HG03442 (cell line): ENCODE measurements around the gene CEP131.

ENCODE experiments used
- ATAC-seq: cut with Tn5 transposase; IDR thresholded peaks from one replicate; pipeline ENCODE4 v1.9.1; 2021; ENCODE audit warnings: mild to moderate bottlenecking, moderate library complexity; ENCODE audit not compliant: unreplicated experiment

Gene CEP131

DNA sequence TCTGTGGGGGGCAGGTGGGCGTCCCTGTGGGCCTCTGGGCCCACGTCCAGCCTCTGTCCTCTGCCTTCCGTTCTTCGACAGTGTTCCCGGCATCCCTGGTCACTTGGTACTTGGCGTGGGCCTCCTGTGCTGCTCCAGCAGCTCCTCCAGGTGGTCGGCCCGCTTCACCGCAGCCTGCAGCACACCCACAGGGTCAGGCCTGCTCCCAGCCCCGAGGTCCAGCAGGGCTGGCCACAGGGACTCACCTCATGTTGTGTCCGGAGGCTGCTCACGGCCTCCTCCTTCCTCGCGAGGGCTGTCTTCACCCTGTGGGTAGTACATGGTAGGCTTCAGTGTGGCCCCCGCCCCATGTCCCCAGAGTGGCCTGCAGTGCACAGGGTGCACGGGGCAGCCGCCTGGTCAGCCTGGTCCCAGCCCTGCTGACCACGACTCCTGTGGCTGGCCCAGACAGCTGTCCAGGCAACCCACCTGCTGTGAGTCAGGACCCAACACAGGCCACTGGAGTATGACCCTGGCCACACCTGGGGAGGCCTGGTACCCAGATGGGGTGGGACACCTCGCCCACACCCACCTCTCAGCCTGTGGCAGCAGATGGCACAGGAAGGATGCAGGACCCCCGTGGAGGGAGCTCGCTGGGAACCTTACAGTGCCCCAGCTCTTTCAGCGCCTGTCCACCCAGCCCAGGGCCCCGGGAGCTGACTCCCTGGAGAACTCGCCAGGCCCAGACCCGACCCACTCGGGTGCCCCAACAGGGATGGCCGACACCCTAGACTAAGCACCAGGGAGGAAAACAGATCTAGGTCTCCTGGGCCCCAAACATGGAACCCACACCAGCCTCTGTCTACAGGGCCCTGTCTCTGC, 32.9 kb downstream of the CEP131 start:
- ATAC-seq = no peak

DNA sequence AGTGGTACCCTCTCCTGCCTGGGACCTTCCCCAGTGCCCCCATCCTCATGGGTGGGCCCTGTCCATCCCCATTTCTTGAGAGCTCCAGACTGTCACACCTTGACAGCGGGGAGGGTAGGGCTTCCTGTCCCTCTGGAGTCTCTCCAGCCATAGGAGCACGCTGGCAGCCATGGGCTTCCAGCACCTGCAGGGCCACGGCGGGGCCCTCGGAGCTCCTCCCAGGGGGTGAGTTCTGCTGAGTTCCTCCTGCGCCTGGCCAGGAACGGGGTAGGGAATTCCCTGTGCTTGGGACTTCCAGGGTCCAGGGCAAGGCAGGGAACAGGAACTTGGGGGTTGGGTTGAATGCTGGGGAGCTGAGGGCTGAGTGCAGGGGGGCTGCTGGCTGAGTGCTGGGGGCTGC, 33.7 kb downstream of the CEP131 start:
- ATAC-seq = no peak

DNA sequence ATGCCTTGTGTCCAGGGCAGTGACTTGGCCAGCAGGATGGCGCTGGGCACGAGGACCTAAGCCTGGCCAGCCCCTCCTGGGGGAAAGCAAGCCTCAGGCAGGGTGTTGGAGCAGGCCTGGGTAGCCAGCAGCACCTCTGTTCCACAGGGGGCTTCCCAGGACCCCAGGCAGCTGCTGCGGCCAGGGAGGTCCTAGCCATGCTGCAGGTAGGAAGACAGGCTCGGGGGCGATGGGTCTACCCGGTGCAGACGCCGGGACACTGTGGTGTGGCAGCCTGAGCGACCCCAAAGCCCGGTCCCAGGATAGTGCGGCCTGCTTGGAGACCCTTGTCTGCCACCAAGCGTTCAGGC, 34.3 kb downstream of the CEP131 start:
- no peak for ATAC-seq

DNA sequence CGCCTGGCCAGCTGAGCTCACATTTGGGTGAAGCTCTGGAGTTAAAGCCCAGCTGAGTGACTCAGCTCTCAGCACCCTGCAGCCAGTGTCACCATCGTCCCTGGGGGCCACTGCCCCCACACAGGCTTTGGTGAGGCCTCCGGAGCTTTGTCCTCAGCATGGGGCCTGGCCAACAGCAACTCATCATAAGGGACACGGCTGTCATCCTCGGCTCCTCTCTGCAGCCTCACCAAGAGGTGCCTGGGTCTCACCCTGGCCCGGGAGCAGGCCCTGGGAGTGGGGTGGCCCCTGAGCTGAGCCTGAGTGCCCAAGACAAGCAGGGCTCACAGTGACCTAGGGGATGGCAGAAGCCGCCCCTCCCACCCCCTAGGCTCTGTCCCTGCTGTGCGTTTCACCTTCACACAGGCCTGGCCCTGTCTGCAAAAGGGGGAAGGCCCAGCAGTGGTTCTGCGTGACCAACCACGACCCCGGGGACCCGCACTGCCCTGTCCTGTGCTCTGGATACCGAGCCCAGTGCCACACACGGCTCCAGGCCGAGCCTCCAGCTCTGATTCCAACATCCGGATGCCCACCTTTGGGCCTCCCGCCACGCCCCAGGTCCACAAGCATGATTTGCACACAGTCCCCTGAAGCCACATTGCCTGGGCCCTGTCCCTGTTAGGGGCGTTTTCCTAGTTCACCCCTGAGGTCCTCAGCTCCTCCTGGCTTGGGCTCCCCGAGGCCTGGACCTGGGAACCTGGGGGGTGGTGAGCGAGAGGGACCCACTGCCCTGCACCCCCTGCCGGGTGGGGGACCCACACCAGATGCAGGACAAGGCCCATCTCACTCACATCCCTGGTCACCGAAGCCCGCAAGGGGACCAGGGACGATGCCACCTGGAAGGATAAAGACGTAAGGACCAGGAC, 34.9 kb downstream of the CEP131 start:
- ATAC-seq = no peak

DNA sequence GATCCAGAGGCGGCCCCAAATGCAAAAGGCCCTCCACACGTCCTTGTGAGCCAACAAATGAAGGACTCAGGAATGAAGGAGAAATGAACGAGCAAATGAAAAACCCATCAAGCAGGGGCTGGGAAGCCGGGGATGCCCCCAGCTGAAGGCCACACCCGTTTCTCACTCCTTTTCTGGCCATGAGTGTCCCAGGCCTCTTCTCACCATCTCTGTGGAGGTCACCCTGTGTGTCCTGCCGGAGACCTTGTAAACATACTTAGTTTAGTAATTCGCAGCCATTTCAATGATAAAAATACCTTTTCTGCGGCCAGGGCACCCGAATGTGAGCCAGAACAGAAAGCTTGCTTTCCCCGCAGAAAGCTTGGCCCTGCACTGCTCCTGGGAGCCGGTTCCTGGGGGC, 35.6 kb downstream of the CEP131 start:
- ATAC-seq = no peak

DNA sequence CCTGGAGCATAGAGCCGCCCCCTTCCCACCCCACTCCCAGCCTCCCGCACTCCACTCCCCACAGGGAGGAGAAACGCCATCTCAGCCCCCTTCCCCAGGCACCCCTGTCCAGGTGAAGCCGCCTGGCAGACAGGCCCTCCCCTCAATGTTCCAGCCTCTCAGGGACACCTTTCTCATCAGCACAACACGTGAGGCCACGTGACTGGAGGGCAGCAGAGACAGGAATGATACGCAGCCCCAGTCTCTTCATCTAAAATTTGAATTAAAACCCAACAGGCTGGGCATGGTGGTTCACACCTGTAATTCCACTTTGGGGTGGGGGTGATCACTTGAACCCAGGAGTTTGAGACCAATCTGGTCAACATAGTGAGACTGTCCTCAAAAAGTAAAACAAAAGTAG, 36.6 kb downstream of the CEP131 start:
- ATAC-seq = no peak

DNA sequence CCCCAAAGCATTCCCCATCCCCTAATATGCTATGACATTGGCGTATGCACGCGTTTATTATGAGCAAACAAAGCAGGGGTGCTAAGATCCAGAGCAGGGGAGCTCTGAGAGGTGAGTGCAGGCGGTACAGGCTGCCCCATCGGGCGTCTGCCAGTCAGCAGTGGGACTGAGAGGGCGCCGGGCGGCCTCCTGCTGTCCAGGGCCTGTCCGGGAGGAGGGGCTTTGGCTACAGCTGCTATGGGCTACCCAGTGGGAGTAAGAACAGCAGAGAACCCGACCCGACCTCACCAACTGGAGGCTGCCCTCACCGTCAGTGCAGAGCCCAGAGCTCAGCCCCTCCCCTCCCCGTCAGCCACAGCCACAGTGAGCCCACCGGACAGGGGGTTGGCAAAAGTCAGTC, 38.2 kb downstream of the CEP131 start:
- no peak for ATAC-seq

DNA sequence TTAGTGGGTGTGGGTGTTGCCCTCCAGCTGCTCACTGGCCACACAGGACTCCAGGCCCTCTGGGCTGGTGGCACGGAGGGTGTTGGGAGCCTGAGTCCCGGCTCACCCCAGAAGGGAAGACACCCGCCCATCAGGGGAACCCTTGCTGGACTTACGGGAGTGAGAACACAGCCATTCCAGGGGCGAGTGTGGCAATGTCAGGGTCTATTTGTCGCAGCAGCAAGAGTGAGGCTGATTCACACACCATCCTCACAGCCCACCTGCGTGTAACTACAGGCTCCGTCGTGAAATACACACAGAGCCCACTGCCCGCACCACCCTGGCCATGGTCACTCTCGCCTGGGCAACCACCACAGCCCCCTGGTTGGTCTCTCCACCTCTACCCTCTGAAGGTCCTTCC, 39.0 kb downstream of the CEP131 start:
- no peak for ATAC-seq

DNA sequence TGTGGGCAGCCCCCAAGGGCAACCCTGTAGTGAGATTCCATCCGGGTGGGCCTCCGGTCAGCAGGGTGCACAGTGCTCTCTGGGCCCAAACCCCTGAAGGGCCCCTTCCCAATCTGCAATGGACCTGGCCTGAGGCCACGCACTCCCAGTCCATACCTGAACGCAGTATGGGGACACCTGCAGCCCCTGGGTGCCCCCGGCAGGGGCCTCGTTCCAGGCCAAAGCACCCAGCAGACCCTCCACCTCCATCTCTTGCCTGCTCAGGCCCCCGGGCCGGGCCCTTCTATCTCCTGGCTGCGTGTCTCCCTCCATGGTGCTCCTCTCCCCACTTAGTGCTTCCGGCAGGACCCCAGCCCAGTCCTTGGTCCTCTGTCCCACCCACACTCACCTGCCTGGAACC, 39.4 kb downstream of the CEP131 start:
- no peak for ATAC-seq

DNA sequence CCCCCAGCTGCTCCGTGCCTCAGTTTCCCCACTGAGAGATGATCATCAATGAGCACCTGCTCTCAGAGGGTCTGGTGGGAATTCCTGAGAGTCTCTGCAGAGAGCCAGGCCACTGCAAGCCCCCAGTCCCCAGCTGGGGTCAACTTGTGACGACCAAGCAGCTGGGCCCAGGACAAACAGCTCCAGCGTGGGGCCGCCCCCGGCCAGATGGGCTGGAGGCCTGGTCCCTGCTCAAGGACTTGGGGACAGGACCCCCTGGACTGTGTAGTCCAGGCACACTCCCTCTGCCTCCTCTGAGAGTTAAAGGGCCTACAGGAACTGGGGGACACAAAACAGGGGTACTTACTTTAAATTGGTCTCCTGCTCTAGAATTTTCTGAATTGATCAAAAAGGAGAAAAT, 40.2 kb downstream of the CEP131 start:
- no peak for ATAC-seq

DNA sequence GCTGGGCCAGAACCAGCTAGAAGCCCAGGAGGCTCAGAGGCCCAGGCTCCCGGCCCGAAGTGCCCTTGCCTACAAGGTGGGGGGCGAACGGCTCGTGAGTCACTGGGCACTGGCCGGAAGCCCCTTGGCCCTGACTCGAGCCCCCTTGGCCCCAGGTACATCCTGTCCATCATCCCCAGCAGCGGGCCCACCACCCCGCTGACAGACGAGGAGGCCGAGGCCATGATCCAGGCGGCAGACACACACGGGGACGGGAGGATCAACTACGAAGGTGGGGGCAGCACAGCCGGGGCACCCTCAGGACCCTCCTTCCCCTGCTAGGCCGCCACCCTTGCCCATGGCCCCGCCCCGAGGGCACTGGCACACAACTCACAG, 41.0 kb downstream of the CEP131 start:
- ATAC-seq = no peak

DNA sequence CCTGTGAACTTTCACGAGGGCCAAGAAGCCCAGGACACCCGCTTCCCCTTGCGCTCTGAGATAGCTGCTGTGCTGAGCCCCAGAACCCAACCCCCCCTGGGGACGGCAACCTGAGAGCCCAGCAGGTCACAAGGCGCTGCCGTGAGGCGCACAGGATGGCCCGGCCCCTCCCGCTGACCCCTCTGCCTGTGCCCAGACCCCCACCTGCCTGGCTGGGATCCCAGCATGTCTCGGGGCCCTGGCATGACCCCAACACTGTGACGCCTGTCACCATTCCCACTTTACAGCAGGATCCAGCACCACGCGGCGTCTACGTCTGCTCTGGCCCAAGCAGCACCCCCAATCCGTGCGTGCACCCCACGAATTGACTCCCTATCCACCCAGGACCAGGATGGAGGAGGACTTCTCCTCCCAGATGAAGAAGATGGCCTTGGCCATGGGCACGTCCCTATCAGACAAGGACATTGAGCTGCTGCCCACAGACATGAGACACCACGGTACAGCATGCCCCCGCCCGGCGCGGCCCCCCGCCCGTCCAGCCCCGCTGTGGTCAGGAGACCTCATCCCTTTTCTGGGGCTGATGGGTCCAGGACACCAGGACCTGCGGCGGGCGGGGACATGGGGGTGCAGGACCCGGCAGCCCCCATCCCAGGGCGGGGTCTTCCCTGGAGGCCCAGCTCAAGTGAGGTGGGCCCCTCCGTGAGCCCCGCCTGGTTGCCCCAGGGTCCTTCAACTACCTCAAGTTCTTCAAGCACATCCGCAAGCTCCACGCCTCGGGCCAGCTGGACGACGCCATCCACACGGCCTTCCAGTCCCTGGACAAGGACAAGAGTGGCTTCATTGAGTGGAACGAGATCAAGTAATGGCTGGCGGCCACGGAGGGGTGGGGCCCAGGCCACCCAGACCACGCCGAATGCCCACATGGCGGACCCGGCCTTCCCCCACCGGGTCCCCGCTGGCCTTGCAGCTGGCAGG, 41.6 kb downstream of the CEP131 start:
- no peak for ATAC-seq

DNA sequence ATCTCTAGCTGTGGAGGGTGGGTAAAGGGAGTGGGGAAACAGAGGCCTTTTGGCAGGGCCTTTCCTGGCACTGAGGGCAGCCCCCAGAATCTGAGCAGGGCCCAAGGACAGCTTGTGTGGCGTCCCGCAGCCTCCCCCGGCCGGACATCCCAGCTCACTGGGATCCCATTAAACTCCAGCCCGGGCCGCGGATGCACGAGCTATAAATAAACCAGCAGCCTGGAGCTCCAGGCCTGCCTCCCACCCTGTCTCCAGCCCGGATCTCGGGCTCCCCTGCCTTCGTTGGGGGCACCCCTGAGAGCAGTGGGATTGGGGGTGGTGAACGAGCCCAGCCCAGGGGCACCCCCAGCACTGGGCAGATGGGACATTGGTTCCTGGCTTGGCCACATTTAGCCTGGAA, 42.9 kb downstream of the CEP131 start:
- no peak for ATAC-seq

DNA sequence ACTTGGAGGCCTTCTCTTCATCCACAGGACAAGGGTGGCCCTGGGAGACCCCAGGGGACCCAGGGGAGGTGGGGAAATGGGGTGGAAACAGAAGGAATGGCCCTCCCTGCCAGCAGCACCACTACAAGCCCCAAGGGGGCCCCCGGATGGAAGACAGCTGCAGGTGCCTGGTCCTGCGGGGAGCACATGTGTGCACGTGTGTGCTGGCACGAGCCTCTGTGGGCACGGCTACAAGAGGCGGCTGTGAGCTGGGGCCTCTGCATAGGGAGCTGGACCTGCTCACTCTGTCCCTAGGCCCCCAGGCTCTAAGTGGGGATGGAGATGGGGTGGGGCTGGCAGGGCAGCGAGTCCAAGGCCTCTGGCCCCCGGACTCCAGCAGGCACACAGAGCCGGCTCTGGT, 43.5 kb downstream of the CEP131 start:
- ATAC-seq = no peak

DNA sequence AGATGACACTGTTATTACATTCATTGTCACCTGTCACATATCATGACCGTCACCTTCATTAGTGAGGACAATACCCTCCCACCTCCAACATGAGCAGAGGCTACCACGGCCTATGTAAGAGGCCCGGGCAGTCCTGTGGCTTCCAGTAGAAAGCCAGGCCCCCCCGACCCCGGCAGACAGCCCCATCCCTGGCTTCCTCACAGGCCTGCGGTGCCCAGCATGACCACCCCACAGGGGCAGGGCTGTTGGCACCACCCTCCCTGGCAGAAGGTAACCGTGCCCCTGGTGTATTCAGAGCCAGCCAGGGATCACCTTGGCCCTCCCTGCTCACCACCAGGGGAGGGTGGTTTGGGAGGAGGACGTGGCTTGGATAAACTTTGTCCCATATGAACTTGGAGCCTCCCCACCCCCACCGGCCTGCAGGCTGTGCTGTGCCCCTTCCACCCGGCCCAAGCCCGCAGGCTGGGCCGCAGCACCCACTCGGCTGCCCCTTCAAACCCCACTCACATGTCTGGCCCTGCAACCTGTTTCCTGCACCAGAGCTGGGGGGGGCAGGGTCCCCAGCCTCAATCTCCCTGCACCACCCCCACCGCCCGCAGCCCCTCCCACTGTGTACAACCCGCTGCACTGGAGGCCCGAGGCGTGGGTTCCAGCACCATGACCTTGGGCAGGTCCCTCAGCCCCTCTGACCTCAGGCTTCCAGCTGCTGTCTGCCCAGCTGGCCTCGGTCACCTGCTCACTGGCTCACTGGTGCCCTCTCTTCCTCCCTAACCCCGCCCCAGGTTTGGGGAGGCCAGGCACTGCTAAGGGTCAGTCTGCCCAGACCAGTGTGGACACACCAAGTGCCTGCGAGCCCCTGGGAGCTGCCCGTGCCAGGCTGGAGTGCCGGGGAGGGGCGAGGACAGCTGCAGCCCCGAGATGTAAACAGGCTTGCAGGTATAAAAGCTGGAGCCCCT, 44.4 kb downstream of the CEP131 start:
- no peak for ATAC-seq

DNA sequence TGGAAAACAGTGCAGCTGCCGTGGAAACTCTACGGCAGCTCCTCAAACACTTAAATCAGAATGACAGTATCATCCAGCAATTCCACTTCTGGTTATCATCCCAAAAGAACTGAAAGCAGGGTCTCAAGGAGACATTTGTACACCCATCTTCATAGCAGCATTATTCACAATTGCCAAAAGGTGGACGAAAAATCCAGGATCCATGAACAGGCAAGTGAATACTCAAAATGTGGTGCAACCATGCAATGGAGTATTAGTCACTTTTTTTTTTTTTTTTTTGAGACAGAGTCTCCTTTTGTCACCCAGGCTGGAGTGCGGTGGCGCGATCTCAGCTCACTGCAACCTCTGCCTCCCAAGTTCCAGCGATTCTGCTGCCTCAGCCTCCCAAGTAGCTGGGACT, 46.1 kb downstream of the CEP131 start:
- ATAC-seq = no peak

DNA sequence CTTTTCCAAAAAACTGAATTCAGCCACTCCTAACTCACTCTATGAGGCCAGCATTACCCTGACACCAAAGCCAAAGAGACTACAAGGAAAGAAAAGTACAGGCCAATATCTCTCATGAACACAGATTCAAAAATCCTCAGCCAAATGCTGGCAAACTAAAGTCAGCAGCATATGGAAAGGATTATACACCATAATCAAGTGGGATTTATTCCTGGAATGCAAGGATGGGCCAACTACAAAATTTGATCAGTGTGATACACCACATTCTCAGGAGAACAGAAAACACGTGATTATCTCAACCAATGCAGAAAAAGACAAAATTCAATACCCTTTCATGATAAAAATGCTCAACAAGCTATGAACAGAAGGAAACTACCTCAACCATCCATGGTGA, 49.0 kb downstream of the CEP131 start:
- no peak for ATAC-seq

DNA sequence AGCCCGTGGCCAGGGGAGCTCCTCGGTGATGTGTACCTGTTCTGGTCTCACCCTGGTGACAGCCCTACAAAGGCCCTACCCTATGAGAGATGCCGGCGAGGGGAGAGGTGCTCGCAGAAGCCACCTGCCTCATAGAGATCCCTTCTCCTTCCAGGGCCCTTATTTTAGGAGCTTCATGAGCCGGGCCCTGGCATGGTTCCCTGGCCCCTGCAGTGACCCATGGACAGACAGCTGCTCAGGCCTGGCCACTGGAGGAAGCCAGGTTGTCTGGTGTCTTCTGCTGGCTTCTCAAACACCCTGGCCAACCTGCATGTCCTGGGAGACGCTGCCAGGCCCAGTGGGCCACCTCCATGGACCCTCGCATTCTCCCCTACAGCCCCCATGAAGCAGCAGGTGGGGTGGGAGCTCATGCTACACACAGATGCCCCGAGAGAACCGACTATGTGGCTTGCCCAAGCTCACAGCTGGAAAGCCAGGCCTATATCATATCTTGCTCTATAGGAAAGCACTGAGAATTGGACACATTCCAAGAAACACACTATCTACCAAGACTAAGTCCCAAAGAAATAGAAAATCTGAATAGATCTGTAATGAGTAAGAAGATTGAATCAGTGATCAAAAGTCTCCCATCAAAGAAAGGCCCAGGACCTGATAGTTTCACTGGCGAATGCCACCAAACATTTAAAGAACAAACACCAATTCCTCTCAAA, 49.6 kb downstream of the CEP131 start:
- ATAC-seq = no peak

DNA sequence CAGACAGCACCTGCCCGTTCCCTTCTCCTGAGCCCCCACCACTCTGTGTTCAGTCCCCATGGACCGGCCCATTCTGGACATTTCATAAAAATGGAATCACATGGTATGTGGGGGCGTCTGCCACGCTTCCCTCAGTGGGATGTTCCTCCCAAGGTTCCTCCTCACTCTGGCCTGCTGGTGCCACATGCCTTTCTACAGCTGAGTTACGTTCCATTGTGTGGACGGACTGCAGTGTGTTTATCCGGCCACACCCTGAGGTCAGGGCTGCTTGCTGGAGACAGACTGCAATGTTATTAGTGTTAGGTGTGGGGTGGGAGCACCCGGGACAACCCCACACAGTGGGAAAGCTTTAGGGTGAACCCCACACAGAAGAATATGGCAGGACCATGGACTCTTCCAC, 50.8 kb downstream of the CEP131 start:
- ATAC-seq = no peak
